Measurements from ENCODE around the gene SACS.

- TF ChIP-seq POLR2A (IDR thresholded peaks at IDR 0.05) (no peak), CTCF (IDR thresholded peaks at IDR 0.05) (no peak)
Observed at GRCh38 chr13:23383151-23383550, 50.4 kb downstream of the SACS start.
